Measurements from ENCODE around the gene MYBBP1A.

DNA sequence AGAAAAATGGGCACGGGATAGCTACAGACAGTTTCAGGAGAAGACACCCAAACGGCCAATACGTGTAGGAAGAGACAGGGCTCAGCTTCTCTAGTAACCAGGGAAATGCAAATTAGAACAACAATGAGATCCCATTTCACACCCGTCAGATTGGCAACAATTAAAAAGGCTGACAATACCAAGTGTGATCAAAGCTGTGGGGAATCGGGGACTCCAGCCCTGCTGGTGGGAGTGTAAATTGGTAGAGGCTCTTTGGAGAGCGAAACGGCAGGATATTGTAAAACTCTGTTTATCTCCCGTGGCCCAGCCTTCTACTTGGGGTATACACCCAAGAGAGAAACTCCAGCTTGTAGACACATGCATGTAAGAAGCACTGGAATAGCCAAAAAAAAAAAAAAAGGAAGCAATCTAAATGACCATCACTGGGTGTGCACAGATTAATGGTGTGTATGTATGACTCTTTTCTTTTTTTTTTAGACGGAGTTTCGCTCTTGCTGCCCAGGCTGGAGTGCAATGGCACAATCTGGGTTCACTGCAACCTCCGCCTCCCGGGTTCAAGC lies 27.5 kb downstream of the MYBBP1A start:
- TF ChIP-seq, protein P1, sequence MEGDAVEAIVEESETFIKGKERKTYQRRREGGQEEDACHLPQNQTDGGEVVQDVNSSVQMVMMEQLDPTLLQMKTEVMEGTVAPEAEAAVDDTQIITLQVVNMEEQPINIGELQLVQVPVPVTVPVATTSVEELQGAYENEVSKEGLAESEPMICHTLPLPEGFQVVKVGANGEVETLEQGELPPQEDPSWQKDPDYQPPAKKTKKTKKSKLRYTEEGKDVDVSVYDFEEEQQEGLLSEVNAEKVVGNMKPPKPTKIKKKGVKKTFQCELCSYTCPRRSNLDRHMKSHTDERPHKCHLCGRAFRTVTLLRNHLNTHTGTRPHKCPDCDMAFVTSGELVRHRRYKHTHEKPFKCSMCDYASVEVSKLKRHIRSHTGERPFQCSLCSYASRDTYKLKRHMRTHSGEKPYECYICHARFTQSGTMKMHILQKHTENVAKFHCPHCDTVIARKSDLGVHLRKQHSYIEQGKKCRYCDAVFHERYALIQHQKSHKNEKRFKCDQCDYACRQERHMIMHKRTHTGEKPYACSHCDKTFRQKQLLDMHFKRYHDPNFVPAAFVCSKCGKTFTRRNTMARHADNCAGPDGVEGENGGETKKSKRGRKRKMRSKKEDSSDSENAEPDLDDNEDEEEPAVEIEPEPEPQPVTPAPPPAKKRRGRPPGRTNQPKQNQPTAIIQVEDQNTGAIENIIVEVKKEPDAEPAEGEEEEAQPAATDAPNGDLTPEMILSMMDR (conservative IDR thresholded peaks at IDR 0.05; ENCODE audit: low read depth, low read length) = no peak
- no peak for TF ChIP-seq EZH2 (IDR thresholded peaks at IDR 0.05; ENCODE audit: borderline replicate concordance, low read depth, low read length, poor library complexity, severe bottlenecking)

Measured in A673 (cell line).